Type B pancreatic cell (in vitro differentiated cells): ENCODE results near the gene FHAD1. TPM values are rescaled to one million over a fixed set of nuclear protein-coding genes. Genes with fewer than 3 reads are reported as not detected.

Experiments used
- DNase-seq: peaks from one replicate; pipeline ENCODE4 v3.0.0; 2021; ENCODE audit warnings: mixed read lengths; ENCODE audit not compliant: unreplicated experiment; ENCODE audit errors: extremely low spot score
- H3K27ac Mint-ChIP-seq: 2 replicates; pipeline ENCODE4 v1.8.0; 2021; ENCODE audit warnings: mild to moderate bottlenecking, mixed read lengths
- H3K27me3 Mint-ChIP-seq: 2 replicates; pipeline ENCODE4 v1.8.0; 2021; ENCODE audit warnings: mixed read lengths
- H3K36me3 Mint-ChIP-seq: 2 replicates; pipeline ENCODE4 v1.8.0; 2021; ENCODE audit warnings: mixed read lengths
- H3K4me1 Mint-ChIP-seq: one replicate; pipeline ENCODE4 v1.8.0; 2021; ENCODE audit warnings: mixed read lengths; ENCODE audit not compliant: unreplicated experiment
- H3K4me3 Mint-ChIP-seq: 2 replicates; pipeline ENCODE4 v1.8.0; 2021; ENCODE audit warnings: mild to moderate bottlenecking, mixed read lengths
- H3K9me3 Mint-ChIP-seq: 2 replicates; pipeline ENCODE4 v1.8.0; 2021; ENCODE audit warnings: mixed read lengths
- total RNA-seq: library from RNA; stranded (reverse); gene quantifications from 2 replicates; pipeline ENCODE4 v1.2.1, GENCODE V29; 2021; ENCODE audit warnings: low replicate concordance
- TF ChIP-seq, protein P1 (sequence below): fragments of 200-600 bp; sonication (generic); conservative IDR thresholded peaks from 2 replicates; pipeline ENCODE4 v1.5.0; 2021; ENCODE audit warnings: antibody characterized with exemption, mild to moderate bottlenecking

The FHAD1 gene
- total RNA-seq, 1 donor from 2014 or later: 3.8 TPM

DNA sequence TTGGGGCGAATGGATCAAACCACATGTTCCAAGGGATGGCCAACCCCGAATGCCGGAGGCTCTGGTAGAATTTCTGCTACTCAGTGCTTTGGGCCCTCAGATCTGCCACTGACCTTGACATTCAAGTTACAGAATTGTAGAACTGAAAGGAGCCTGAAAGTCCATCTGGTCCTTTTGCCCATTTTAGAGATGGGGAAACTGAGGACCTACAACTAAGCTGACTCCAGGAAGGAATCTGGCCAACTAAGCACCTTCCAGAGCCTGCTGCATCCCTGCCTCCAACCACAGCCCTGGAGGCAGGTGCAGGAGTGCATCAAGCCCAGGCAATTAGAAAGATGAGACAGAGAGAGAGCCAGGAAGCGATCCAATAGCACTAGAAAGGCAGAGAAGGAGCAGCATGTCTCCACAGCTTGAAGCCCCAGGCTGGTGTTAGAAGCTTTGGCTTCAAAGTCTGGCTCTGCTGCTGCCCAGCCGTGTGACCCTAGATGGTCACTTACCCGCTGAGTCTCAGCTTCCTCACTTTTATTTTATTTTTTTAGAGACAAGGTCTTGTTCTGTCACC is 189.9 kb downstream of the FHAD1 start:
- H3K4me1 Mint-ChIP-seq: peaks cover 3% of the 10 kb centered on the region
- no peaks in the 10 kb centered on the region for H3K36me3 Mint-ChIP-seq
- no peaks in the 10 kb centered on the region for H3K27me3 Mint-ChIP-seq
- no peak overlapping the region for H3K27ac Mint-ChIP-seq
- no peaks in the 10 kb centered on the region for H3K9me3 Mint-ChIP-seq
- TF ChIP-seq, protein P1, sequence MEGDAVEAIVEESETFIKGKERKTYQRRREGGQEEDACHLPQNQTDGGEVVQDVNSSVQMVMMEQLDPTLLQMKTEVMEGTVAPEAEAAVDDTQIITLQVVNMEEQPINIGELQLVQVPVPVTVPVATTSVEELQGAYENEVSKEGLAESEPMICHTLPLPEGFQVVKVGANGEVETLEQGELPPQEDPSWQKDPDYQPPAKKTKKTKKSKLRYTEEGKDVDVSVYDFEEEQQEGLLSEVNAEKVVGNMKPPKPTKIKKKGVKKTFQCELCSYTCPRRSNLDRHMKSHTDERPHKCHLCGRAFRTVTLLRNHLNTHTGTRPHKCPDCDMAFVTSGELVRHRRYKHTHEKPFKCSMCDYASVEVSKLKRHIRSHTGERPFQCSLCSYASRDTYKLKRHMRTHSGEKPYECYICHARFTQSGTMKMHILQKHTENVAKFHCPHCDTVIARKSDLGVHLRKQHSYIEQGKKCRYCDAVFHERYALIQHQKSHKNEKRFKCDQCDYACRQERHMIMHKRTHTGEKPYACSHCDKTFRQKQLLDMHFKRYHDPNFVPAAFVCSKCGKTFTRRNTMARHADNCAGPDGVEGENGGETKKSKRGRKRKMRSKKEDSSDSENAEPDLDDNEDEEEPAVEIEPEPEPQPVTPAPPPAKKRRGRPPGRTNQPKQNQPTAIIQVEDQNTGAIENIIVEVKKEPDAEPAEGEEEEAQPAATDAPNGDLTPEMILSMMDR: no peak
- no peak overlapping the region for H3K4me3 Mint-ChIP-seq
- DNase-seq: no peak

DNA sequence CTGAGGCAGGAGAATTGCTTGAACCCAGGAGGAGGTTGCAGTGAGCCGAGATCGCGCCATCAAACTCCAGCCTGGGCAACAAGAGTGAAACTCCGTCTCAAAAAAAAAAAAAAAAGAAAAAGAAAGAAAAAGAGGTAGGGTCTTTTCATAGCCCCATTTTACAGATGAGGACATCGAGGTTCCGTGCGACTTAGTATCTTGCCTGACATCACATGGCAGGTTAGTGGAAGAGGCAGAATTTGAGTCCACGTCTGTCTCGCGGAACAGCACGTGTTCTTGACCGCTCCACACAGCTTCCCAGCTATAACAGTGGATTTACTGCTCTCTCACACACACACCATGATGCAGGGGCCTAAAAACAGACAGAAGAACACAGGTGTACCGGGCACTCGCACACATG is 192.3 kb downstream of the FHAD1 start:
- Mint-ChIP-seq H3K36me3 (no peaks in the 10 kb centered on the region), H3K9me3 (no peaks in the 10 kb centered on the region), H3K27me3 (no peaks in the 10 kb centered on the region), H3K4me1 (peaks cover 5% of the 10 kb centered on the region), H3K4me3 (no peak overlapping the region), H3K27ac (no peak overlapping the region)
- TF ChIP-seq, protein P1: no peak
- DNase-seq: no peak

DNA sequence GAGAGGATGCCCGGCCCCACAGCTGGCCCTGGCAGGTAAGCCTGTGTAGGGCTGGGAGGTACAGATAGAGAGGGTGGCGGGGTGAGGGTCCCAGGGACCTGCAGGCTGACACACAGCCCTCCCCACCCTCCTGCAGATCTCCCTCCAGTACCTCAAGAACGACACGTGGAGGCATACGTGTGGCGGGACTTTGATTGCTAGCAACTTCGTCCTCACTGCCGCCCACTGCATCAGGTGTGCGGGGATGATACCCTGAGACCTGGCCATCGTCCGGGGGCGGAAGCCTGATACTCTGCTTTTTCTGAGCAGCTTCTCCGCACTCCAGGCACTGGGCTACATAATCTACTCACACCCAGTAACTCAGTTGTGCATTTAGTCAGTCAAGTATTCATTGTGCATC is 193.3 kb downstream of the FHAD1 start:
- TF ChIP-seq, protein P1: no peak
- no peaks in the 10 kb centered on the region for H3K36me3 Mint-ChIP-seq
- H3K4me3 Mint-ChIP-seq: no peak overlapping the region
- no peak for DNase-seq
- H3K9me3 Mint-ChIP-seq: no peaks in the 10 kb centered on the region
- no peaks in the 10 kb centered on the region for H3K27me3 Mint-ChIP-seq
- peaks cover 5% of the 10 kb centered on the region for H3K4me1 Mint-ChIP-seq
- no peak overlapping the region for H3K27ac Mint-ChIP-seq

DNA sequence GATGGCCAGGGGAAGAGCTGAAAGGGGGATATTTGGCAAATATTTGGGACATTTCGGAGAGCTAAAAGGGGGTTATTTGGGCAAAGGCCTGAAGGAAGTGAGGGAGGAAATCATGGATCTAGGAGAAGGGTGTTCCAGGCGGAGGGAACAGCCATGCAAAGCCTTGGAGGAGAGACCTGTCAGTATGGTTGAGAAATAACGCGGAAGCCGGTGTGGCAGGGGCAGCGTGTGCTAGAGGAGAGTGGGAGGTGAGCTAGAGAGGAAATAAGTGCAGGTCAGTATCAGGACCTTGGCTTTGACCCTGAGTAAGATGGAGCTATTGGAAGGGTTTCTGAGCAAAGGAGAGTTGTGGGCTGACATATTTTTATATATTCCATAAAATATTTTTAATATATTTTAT is 194.2 kb downstream of the FHAD1 start:
- TF ChIP-seq, protein P1: no peak
- Mint-ChIP-seq H3K4me1 (peaks cover 5% of the 10 kb centered on the region), H3K27ac (no peak overlapping the region), H3K27me3 (no peaks in the 10 kb centered on the region), H3K4me3 (no peak overlapping the region), H3K9me3 (no peaks in the 10 kb centered on the region), H3K36me3 (no peaks in the 10 kb centered on the region)
- no peak for DNase-seq

DNA sequence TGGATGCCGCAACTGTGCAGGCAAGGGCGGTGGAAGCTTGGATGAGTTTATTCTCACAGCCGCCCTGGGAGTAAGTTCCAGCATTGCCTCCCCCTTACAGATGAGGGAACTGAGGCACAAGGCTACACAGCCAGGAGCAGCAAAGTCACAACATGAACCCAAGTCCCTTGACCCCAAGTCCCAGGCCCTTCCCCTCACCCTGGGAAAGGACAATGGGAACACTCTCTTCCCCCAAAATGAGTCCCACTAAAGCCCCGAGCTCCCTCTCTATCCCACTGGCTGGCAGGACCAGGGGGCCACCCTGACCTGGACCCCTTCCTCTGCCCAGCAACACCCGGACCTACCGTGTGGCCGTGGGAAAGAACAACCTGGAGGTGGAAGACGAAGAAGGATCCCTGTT is 195.1 kb downstream of the FHAD1 start:
- TF ChIP-seq, protein P1: no peak

DNA sequence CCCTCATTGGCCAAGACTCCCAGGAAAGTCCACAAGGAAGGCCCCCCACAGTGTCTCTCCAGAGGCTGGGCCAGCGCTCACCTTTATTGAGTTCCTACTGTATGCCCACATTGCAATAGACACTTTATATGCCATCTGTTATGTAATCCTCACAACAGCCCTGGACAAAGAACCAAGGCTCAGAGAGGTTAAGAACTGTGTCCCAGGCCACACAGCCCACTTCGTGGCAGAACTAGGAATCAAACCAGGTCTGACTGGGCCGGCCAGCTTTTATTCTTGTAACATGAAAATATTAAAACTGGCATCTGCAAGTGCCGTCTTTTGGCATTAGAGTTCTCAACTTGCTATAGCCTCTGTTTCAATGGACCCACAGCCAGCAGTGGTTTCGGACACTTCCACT is 195.7 kb downstream of the FHAD1 start:
- no peaks in the 10 kb centered on the region for H3K27me3 Mint-ChIP-seq
- H3K36me3 Mint-ChIP-seq: no peaks in the 10 kb centered on the region
- no peak for DNase-seq
- no peak overlapping the region for H3K27ac Mint-ChIP-seq
- peaks cover 5% of the 10 kb centered on the region for H3K4me1 Mint-ChIP-seq
- H3K4me3 Mint-ChIP-seq: no peak overlapping the region
- TF ChIP-seq, protein P1: no peak
- H3K9me3 Mint-ChIP-seq: no peaks in the 10 kb centered on the region

More for the DNA sequence above, 195.1 kb downstream of the FHAD1 start:
- Mint-ChIP-seq H3K27ac (no peak overlapping the region), H3K27me3 (no peaks in the 10 kb centered on the region), H3K4me3 (no peak overlapping the region), H3K4me1 (peaks cover 5% of the 10 kb centered on the region), H3K9me3 (no peaks in the 10 kb centered on the region), H3K36me3 (no peaks in the 10 kb centered on the region)
- DNase-seq: no peak
